ENCODE results near the gene DAP3. TPM values are rescaled to one million over a fixed set of nuclear protein-coding genes. Genes with fewer than 3 reads are reported as not detected.

The DAP3 gene
- total RNA-seq, 2 experiments from 2014 or later, result 105 to 106 TPM

DNA sequence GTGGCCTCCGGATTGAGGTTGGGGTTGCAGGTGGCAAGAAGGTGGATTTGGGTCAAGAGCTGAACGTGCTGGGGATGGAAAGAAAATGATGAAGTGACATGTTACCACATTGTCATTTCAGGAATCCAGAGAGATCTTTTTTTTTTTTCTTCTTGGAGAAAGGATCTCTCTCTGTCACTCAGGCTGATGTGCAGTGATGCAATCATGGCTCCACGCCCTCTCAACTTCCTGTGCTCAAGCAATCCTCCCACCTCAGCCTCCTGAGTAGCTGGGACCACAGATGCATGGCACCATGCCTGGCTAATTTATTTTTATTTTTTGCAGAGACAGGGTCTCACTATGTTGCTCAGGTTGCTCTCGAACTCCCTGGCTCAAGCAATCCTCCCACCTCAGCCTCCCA, 87.5 kb downstream of the DAP3 start:
- Histone ChIP-seq H3K4me3 (ENCODE audit: low read length) (no peak overlapping the region), H3K9me3 (ENCODE audit: control insufficient read depth in 1 of 2, insufficient read depth in 1 of 2, low read length in 2 of 2) (no peaks in the 10 kb centered on the region), H3K27ac (ENCODE audit: low read depth in 1 of 2, low read length in 2 of 2) (no peak overlapping the region), H3K36me3 (ENCODE audit: insufficient read depth, low read length) (peaks cover 69% of the 10 kb centered on the region), H3K4me1 (ENCODE audit: insufficient read depth, low read length) (no peaks in the 10 kb centered on the region), H3K27me3 (ENCODE audit: control insufficient read depth in 1 of 2, insufficient read depth in 2 of 2, low read length in 2 of 2) (no peaks in the 10 kb centered on the region)
- intact Hi-C loops (cut with DNase I, micrococcal nuclease), result no loop called here
- Mint-ChIP-seq H3K4me1 (ENCODE audit: low read depth) (no peaks in the 10 kb centered on the region), H3K27me3 (no peaks in the 10 kb centered on the region), H3K9me3 (no peaks in the 10 kb centered on the region), H3K27ac (no peak overlapping the region), H3K4me3 (no peak overlapping the region), H3K36me3 (ENCODE audit: low read depth) (peaks cover 75% of the 10 kb centered on the region)
- no peak for TF ChIP-seq CTCF (IDR thresholded peaks at IDR 0.05)
- DNase-seq (no peak), ATAC-seq (ENCODE audit: poor library complexity) (no peak)
- ChIA-PET POLR2A (interaction anchor here (1.1 kb wide), 1 partner anchor 31 kb away, joined by 3 read pairs; no protein-coding TSS in a partner anchor), CTCF (interaction anchor here (1.5 kb wide), 1 partner anchor 16 kb away, joined by 3 read pairs; no protein-coding TSS in a partner anchor)

DNA sequence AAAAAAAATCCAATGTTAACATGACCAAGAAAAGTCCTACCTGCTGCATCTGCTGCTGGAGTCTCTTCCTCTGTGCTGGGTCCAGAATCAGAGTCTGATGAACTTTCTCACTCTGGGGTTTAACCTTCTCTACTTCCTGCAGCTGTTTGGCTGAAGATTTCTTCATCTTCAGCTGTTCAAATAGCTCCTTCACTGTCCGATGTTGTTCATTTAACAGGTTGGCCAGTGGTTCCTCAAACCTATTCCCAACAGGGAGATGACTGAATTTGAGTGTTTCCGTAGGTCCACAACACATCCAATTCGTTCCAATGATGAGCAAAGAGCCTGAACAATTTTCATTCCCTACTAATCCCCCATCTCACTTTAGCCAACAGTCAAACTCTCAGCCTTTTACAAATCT, 88.7 kb downstream of the DAP3 start:
- Histone ChIP-seq H3K4me1 (ENCODE audit: insufficient read depth, low read length) (no peaks in the 10 kb centered on the region), H3K36me3 (ENCODE audit: insufficient read depth, low read length) (peaks cover 65% of the 10 kb centered on the region), H3K27ac (ENCODE audit: low read depth in 1 of 2, low read length in 2 of 2) (no peak overlapping the region), H3K9me3 (ENCODE audit: control insufficient read depth in 1 of 2, insufficient read depth in 1 of 2, low read length in 2 of 2) (no peaks in the 10 kb centered on the region), H3K4me3 (ENCODE audit: low read length) (no peak overlapping the region), H3K27me3 (ENCODE audit: control insufficient read depth in 1 of 2, insufficient read depth in 2 of 2, low read length in 2 of 2) (no peaks in the 10 kb centered on the region)
- intact Hi-C loops (cut with DNase I, micrococcal nuclease), result no loop called here
- Mint-ChIP-seq H3K4me3 (no peak overlapping the region), H3K27ac (no peak overlapping the region), H3K27me3 (no peaks in the 10 kb centered on the region), H3K36me3 (ENCODE audit: low read depth) (peaks cover 70% of the 10 kb centered on the region), H3K4me1 (ENCODE audit: low read depth) (no peaks in the 10 kb centered on the region), H3K9me3 (no peaks in the 10 kb centered on the region)
- TF ChIP-seq CTCF (IDR thresholded peaks at IDR 0.05), result no peak
- no peak for DNase-seq
- ChIA-PET CTCF (no interaction called here), POLR2A (no interaction called here)
- no peak for ATAC-seq (ENCODE audit: poor library complexity)

Other genes with a start within 250 kb of the DAP3 start
- gene ASH1L, start 126.3 kb upstream of the DAP3 start, total RNA-seq, result 10 to 100 TPM; 71.0 to 72.8 TPM
- 10 to 100 TPM; 65.9 to 69.6 TPM for gene MSTO1, start 78.9 kb upstream of the DAP3 start, total RNA-seq
- 10 to 100 TPM; 71.1 to 81.2 TPM for gene YY1AP1, start 317 bp upstream of the DAP3 start, total RNA-seq
- 10 to 100 TPM; 71.0 to 77.0 TPM for gene GON4L, start 168.1 kb downstream of the DAP3 start, total RNA-seq
- gene SYT11, start 170.5 kb downstream of the DAP3 start, total RNA-seq, result 1 to 10 TPM; 6.1 to 6.3 TPM
- gene RIT1, start 222.3 kb downstream of the DAP3 start, total RNA-seq, result 10 to 100 TPM; 66.2 to 67.0 TPM
- 10 to 100 TPM; 56.6 to 60.8 TPM for gene KHDC4, start 245.3 kb downstream of the DAP3 start, total RNA-seq

Measured in CD4-positive, alpha-beta T cell (primary cell).